GM12878 (cell line): Measurements from ENCODE around the gene SYNDIG1. TPM values are rescaled to one million over a fixed set of nuclear protein-coding genes. Genes with fewer than 3 reads are reported as not detected.

ENCODE experiments used
- ATAC-seq: fragments of 200-7000 bp; cut with Tn5 transposase; 3 replicates; pipeline ENCODE4 v1.9.1; 2020; ENCODE audit warnings: mild to moderate bottlenecking, moderate library complexity
- BruUV-seq: library from RNA; stranded (reverse); fragments of 400-500 nt; replicated peaks from 2 replicates; lab custom pipeline; 2021; lab: Mats Ljungman, UMichigan
- CTCF ChIA-PET: fragments of 300-600 bp; sonication (Branson Sonifier 250); formaldehyde crosslinking; extraction: SDS; loops from one replicate; lab custom pipeline; 2021; ENCODE audit warnings: inconsistent platforms; lab: Yijun Ruan, JAX
- POLR2A ChIA-PET: fragments of 350-600 bp; formaldehyde crosslinking; extraction: SDS; loops from one replicate; lab custom pipeline; 2021; ENCODE audit warnings: inconsistent platforms; lab: Charles Lee
- RAD21 ChIA-PET: fragments of 300-600 bp; sonication (Branson Sonifier 250); formaldehyde crosslinking; loops from one replicate; lab custom pipeline; 2023; ENCODE audit warnings: antibody characterized with exemption; ENCODE audit not compliant: unreplicated experiment; lab: Charles Lee
- SMC1A ChIA-PET: fragments of 300-600 bp; sonication (Branson Sonifier 250); formaldehyde crosslinking; loops from one replicate; lab custom pipeline; 2023; ENCODE audit not compliant: unreplicated experiment, uncharacterized antibody; lab: Charles Lee
- DNase-seq: peaks from one replicate; pipeline ENCODE4 v3.0.0-alpha.2; 2011; ENCODE audit warnings: low read depth, low spot score
- FAIRE-seq: peaks from 3 replicates; lab custom pipeline; 2011; peaks lifted over from hg19 to GRCh38; lab: Jason Lieb, UNC
- H2AFZ ChIP-seq: 2 replicates; pipeline ENCODE4 v1.6.0; 2011; ENCODE audit warnings: low read depth, low read length, control low read depth; ENCODE audit not compliant: control insufficient read depth
- H3K27ac ChIP-seq: 2 replicates; pipeline ENCODE4 v1.5.1; 2011; ENCODE audit warnings: control low read depth; ENCODE audit not compliant: control insufficient read depth, insufficient read depth
- H3K27me3 ChIP-seq, 2 experiments: replicated peaks in 1 of 2; 2 replicates each; pipeline versions ENCODE4 v1.6.0 to v1.6.1; 2011; ENCODE audit warnings: low read length in 1 of 2; ENCODE audit not compliant: control insufficient read depth in 2 of 2, insufficient read depth in 2 of 2
- H3K36me3 ChIP-seq, 2 experiments: 2 replicates each; pipeline ENCODE4 v1.5.1; 2011; ENCODE audit warnings: low read length in 1 of 2; ENCODE audit not compliant: control insufficient read depth in 2 of 2, insufficient read depth in 2 of 2
- H3K4me1 ChIP-seq: 2 replicates; pipeline ENCODE4 v1.6.1; 2011; ENCODE audit warnings: mild to moderate bottlenecking, low read length, moderate library complexity, mixed read lengths; ENCODE audit not compliant: control insufficient read depth, insufficient read depth
- H3K4me2 ChIP-seq: 2 replicates; pipeline ENCODE4 v1.6.0; 2011; ENCODE audit warnings: control low read depth; ENCODE audit not compliant: control insufficient read depth, insufficient read depth
- H3K4me3 ChIP-seq: fragments of 200-600 bp; sonication (generic); 2 replicates; pipeline ENCODE4 v1.5.1; 2016
- H3K79me2 ChIP-seq: 2 replicates; pipeline ENCODE4 v1.6.0; 2011; ENCODE audit warnings: low read length; ENCODE audit not compliant: control insufficient read depth, insufficient read depth
- H3K9ac ChIP-seq: 2 replicates; pipeline ENCODE4 v1.8.0; 2011; ENCODE audit warnings: low read length, control low read depth, mixed read lengths; ENCODE audit not compliant: control insufficient read depth, insufficient read depth
- H3K9me3 ChIP-seq: replicated peaks from 3 replicates; pipeline ENCODE4 v1.5.1; 2011; ENCODE audit warnings: mild to moderate bottlenecking, low read length; ENCODE audit not compliant: control insufficient read depth, insufficient read depth
- H4K20me1 ChIP-seq: 2 replicates; pipeline ENCODE4 v1.6.0; 2011; ENCODE audit not compliant: control insufficient read depth, insufficient read depth
- ATF7 ChIP-seq: fragments of 450-650 bp; IDR thresholded peaks from 2 replicates; pipeline ENCODE4 v1.6.1; 2016; ENCODE audit warnings: low read depth, mild to moderate bottlenecking
- BRCA1 ChIP-seq: IDR thresholded peaks from 2 replicates; pipeline ENCODE4 v1.6.1; 2011; ENCODE audit warnings: low read depth, low read length, improper control_type of control experiment
- CHD2 ChIP-seq: IDR thresholded peaks from 2 replicates; pipeline ENCODE4 v1.6.1; 2011; ENCODE audit warnings: low read depth, low read length, improper control_type of control experiment, borderline replicate concordance
- ESRRA ChIP-seq: IDR thresholded peaks from 2 replicates; pipeline ENCODE4 v1.6.1; 2012; ENCODE audit warnings: mild to moderate bottlenecking, low read length, improper control_type of control experiment
- FOS ChIP-seq: IDR thresholded peaks from 3 replicates; pipeline ENCODE4 v1.6.1; 2011; ENCODE audit warnings: borderline replicate concordance; ENCODE audit not compliant: insufficient read length; ENCODE audit errors: extremely low read depth
- HCFC1 ChIP-seq: fragments of 150-350 bp; IDR thresholded peaks from 2 replicates; pipeline ENCODE4 v1.6.1; 2014; ENCODE audit warnings: low read length
- IRF4 ChIP-seq: IDR thresholded peaks from 2 replicates; pipeline ENCODE4 v1.6.1; 2011; ENCODE audit warnings: low read depth, low read length
- KAT2A ChIP-seq: conservative IDR thresholded peaks from 2 replicates; pipeline ENCODE4 v1.6.1; 2011; ENCODE audit warnings: low read depth, low read length; ENCODE audit not compliant: control insufficient read depth
- MEF2A ChIP-seq: IDR thresholded peaks from 2 replicates; pipeline ENCODE4 v1.6.1; 2011; ENCODE audit warnings: low read depth, mild to moderate bottlenecking, low read length, moderate library complexity; ENCODE audit not compliant: insufficient read depth
- MYB ChIP-seq: fragments of 150-350 bp; IDR thresholded peaks from 2 replicates; pipeline ENCODE4 v1.6.1; 2014; ENCODE audit warnings: mild to moderate bottlenecking, low read depth, low read length, borderline replicate concordance
- NBN ChIP-seq: fragments of 450-650 bp; IDR thresholded peaks from 2 replicates; pipeline ENCODE4 v1.6.1; 2016
- NFYA ChIP-seq: IDR thresholded peaks from 2 replicates; pipeline ENCODE4 v1.6.1; 2011; ENCODE audit warnings: low read depth, mild to moderate bottlenecking, low read length, improper control_type of control experiment, borderline replicate concordance
- SMARCA5 ChIP-seq: fragments of 450-650 bp; IDR thresholded peaks from 2 replicates; pipeline ENCODE4 v1.6.1; 2017; ENCODE audit warnings: mild to moderate bottlenecking
- SRF ChIP-seq, 2 experiments: IDR thresholded peaks; 2 replicates each; pipeline ENCODE4 v1.6.1; 2011; ENCODE audit warnings: low read depth in 2 of 2, low read length in 2 of 2, mild to moderate bottlenecking in 1 of 2, moderate library complexity in 1 of 2
- TAF1 ChIP-seq: IDR thresholded peaks from 2 replicates; pipeline ENCODE4 v1.6.1; 2011; ENCODE audit warnings: mild to moderate bottlenecking, low read depth, low read length, borderline replicate concordance
- ZNF217 ChIP-seq: fragments of 450-650 bp; IDR thresholded peaks from 2 replicates; pipeline ENCODE4 v1.6.1; 2017; ENCODE audit warnings: antibody characterized with exemption, mild to moderate bottlenecking
- ZNF622 ChIP-seq: fragments of 450-650 bp; IDR thresholded peaks from 2 replicates; pipeline ENCODE4 v1.6.1; 2017; ENCODE audit warnings: mild to moderate bottlenecking, inconsistent platforms
- WGBS: methylation state at CpG from one replicate; pipeline ENCODE4 v1.1.6; 2016; ENCODE audit warnings: low lambda C conversion rate; ENCODE audit not compliant: insufficient replicate concordance, insufficient coverage; ENCODE audit errors: missing lambda C conversion rate; 5-methylcytosine and 5-hydroxymethylcytosine counted together
- in situ Hi-C: fragments of 300-500 bp; cut with MboI; formaldehyde crosslinking; loops from 9 replicates; pipeline ENCODE4 v1.14.3; 2018; ENCODE audit warnings: mixed read lengths
- intact Hi-C: fragments of 100-400 bp; cut with micrococcal nuclease; formaldehyde crosslinking; loops from one replicate; pipeline ENCODE4 v1.14.2; 2022; ENCODE audit not compliant: unreplicated experiment
- polyA plus RNA-seq, 11 experiments: library from polyadenylated mRNA; depleted of rRNA in 4 of 11; unstranded in 6 of 11; stranded (reverse) in 5 of 11; fragments of >200 nt; fragmentation: Nextera tagmentation in 4 of 11; fragmentation: Illumina TruSeq in 1 of 11; extraction: Ambion mirVana in 4 of 11; extraction: Trizol in 1 of 11; gene quantifications; 1 replicate in 1 of 11; 2 replicates in 10 of 11; pipeline versions ENCODE4 v1.2.1 to v1.2.3, GENCODE V29; 2011 to 2016; ENCODE audit warnings: inconsistent platforms in 2 of 11, missing spikeins in 2 of 11, low read depth in 1 of 11
- total RNA-seq, 4 experiments: library from RNA; depleted of rRNA in 3 of 4; stranded (reverse); fragments of >200 nt in 3 of 4; fragmentation: Illumina TruSeq in 1 of 4; extraction: Trizol in 1 of 4; gene quantifications; 2 replicates each; pipeline versions ENCODE4 v1.2.1 to v1.2.3, GENCODE V29; 2013 to 2021
- TF ChIP-seq, protein P1 (sequence below): fragments of 450-650 bp; IDR thresholded peaks from 2 replicates; pipeline ENCODE4 v1.6.1; 2017; ENCODE audit warnings: mild to moderate bottlenecking
- TF ChIP-seq, protein P2 (sequence below): fragments of 450-650 bp; IDR thresholded peaks from 2 replicates; pipeline ENCODE4 v1.6.1; 2017; ENCODE audit warnings: mild to moderate bottlenecking, low read depth, inconsistent platforms; ENCODE audit not compliant: poor library complexity, severe bottlenecking
- TF ChIP-seq, protein P3 (sequence below): fragments of 450-650 bp; conservative IDR thresholded peaks from 2 replicates; pipeline ENCODE4 v1.6.1; 2017; ENCODE audit warnings: mild to moderate bottlenecking, moderate library complexity

The SYNDIG1 gene
- total and polyA plus RNA-seq, 10 of the 15 experiments (the other 5 are each of a cell fraction or from before 2014, with no cell fraction given), result not detected

DNA sequence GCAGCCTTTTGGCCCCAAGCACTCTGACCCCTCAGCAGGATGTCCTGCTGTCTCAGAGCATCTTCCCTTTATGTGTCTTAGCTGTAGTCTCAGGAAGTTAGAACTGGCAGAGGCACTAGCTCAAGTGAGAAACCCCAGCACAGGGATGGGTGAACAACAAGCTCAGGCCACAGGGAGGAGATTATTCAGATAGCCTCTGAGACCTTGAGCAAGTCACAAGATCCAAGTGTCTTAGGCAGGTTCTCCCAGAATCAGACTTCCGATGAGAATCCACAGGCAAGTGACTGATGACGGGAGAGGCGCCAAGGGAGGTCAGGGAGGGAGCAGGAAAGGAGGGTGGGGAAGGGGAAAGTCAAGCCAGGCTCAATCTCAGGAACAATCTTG, 13.0 kb upstream of the SYNDIG1 start (continued):
- TF ChIP-seq IRF4 (no peak), KAT2A (no peak), ZNF217 (no peak)
- TF ChIP-seq, all 136 proteins: peak for 0

DNA sequence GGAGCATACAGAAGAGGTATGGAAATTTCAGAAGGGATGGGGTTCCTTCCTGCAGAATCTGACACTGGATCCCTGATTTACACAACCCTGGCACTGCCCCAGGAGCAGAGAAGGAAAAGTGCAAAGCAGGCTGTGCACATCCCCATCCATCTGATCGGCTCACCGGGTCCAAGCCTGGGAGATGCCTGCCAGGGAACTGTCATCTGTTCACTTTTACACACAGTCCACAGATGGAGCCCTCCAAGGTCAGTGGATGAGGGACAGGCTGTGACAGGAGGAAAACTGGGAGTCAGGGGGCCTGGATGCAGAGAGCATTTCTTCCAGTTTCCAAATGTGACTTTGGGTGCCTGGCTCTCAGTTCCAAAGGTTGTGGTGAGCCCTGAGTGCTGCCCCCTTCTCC, 11.0 kb upstream of the SYNDIG1 start:
- Histone ChIP-seq H3K4me1 (no peaks in the 10 kb centered on the region), H2AFZ (no peak overlapping the region), H3K9ac (no peak overlapping the region), H3K79me2 (no peaks in the 10 kb centered on the region), H3K27me3 (no peaks in the 10 kb centered on the region; a peak in 2 of 4 replicates), H3K27ac (no peak overlapping the region), H3K9me3 (no peaks in the 10 kb centered on the region), H3K4me3 (no peak overlapping the region), H3K4me2 (no peak overlapping the region), H3K36me3 (no peaks in the 10 kb centered on the region), H4K20me1 (no peaks in the 10 kb centered on the region)
- 38% methylated on average over 2 of the region's 2 CpGs for WGBS
- RAD21 ChIA-PET, result no interaction called here
- SMC1A ChIA-PET, result no interaction called here
- BruUV-seq, result no TSS peak
- POLR2A ChIA-PET, result no interaction called here
- DNase-seq (no peak), ATAC-seq (no peak), FAIRE-seq (no peak)
- intact Hi-C loops (no loop called here), in situ Hi-C loops (no loop called here)
- CTCF ChIA-PET, result no interaction called here
- TF ChIP-seq MEF2A (no peak), SMARCA5 (no peak), CHD2 (no peak), SRF (IDR thresholded peaks at IDR 0.05; ENCODE audit: low read depth in 2 of 2, low read length in 2 of 2) (no peak), TAF1 (no peak), MYB (no peak), HCFC1 (no peak), FOS (no peak), NFYA (no peak), IRF4 (no peak), BRCA1 (no peak), NBN (no peak), ZNF622 (no peak), ESRRA (no peak), ATF7 (no peak)
- TF ChIP-seq, protein P1, sequence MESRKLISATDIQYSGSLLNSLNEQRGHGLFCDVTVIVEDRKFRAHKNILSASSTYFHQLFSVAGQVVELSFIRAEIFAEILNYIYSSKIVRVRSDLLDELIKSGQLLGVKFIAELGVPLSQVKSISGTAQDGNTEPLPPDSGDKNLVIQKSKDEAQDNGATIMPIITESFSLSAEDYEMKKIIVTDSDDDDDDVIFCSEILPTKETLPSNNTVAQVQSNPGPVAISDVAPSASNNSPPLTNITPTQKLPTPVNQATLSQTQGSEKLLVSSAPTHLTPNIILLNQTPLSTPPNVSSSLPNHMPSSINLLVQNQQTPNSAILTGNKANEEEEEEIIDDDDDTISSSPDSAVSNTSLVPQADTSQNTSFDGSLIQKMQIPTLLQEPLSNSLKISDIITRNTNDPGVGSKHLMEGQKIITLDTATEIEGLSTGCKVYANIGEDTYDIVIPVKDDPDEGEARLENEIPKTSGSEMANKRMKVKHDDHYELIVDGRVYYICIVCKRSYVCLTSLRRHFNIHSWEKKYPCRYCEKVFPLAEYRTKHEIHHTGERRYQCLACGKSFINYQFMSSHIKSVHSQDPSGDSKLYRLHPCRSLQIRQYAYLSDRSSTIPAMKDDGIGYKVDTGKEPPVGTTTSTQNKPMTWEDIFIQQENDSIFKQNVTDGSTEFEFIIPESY, result no peak
- TF ChIP-seq, protein P2, sequence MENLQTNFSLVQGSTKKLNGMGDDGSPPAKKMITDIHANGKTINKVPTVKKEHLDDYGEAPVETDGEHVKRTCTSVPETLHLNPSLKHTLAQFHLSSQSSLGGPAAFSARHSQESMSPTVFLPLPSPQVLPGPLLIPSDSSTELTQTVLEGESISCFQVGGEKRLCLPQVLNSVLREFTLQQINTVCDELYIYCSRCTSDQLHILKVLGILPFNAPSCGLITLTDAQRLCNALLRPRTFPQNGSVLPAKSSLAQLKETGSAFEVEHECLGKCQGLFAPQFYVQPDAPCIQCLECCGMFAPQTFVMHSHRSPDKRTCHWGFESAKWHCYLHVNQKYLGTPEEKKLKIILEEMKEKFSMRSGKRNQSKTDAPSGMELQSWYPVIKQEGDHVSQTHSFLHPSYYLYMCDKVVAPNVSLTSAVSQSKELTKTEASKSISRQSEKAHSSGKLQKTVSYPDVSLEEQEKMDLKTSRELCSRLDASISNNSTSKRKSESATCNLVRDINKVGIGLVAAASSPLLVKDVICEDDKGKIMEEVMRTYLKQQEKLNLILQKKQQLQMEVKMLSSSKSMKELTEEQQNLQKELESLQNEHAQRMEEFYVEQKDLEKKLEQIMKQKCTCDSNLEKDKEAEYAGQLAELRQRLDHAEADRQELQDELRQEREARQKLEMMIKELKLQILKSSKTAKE, result no peak
- TF ChIP-seq, protein P3, sequence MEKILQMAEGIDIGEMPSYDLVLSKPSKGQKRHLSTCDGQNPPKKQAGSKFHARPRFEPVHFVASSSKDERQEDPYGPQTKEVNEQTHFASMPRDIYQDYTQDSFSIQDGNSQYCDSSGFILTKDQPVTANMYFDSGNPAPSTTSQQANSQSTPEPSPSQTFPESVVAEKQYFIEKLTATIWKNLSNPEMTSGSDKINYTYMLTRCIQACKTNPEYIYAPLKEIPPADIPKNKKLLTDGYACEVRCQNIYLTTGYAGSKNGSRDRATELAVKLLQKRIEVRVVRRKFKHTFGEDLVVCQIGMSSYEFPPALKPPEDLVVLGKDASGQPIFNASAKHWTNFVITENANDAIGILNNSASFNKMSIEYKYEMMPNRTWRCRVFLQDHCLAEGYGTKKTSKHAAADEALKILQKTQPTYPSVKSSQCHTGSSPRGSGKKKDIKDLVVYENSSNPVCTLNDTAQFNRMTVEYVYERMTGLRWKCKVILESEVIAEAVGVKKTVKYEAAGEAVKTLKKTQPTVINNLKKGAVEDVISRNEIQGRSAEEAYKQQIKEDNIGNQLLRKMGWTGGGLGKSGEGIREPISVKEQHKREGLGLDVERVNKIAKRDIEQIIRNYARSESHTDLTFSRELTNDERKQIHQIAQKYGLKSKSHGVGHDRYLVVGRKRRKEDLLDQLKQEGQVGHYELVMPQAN, result no peak
